ENCODE measurements around the gene USP10.

The USP10 gene

DNA sequence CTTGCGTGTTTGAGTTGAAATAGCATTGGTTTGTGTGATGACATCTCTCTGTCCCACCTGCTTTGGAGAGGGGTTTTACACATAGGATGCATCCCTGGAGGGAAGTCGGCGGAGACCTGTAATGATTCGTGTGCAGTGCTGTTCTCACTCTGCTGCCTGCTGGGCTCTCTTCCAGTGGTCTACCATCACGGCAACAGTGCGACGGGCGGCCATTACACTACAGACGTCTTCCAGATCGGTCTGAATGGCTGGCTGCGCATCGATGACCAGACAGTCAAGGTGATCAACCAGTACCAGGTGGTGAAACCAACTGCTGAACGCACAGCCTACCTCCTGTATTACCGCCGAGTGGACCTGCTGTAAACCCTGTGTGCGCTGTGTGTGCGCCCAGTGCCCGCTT is 78.9 kb downstream of the USP10 start:
- no peak for DNase-seq

DNA sequence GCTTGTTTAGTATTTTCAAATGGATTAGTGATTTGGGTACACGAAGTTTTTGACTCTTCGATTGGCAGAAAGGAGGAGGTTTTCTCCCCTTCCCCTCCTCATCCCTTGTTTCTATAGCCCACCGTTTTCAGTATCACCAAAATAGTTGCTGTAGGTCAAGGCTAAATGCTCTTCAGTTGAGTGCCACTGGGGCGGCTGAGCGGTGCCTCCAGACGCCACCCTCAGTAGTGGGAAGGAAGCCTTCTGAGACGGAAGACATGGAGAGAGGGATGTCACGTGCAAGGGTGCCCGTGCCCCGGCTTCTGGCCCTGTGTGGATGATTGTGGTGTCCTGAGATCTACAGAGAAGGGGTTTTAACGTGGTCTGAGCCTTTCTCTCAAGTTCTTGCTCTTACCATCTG is 80.3 kb downstream of the USP10 start:
- DNase-seq, result no peak

DNA sequence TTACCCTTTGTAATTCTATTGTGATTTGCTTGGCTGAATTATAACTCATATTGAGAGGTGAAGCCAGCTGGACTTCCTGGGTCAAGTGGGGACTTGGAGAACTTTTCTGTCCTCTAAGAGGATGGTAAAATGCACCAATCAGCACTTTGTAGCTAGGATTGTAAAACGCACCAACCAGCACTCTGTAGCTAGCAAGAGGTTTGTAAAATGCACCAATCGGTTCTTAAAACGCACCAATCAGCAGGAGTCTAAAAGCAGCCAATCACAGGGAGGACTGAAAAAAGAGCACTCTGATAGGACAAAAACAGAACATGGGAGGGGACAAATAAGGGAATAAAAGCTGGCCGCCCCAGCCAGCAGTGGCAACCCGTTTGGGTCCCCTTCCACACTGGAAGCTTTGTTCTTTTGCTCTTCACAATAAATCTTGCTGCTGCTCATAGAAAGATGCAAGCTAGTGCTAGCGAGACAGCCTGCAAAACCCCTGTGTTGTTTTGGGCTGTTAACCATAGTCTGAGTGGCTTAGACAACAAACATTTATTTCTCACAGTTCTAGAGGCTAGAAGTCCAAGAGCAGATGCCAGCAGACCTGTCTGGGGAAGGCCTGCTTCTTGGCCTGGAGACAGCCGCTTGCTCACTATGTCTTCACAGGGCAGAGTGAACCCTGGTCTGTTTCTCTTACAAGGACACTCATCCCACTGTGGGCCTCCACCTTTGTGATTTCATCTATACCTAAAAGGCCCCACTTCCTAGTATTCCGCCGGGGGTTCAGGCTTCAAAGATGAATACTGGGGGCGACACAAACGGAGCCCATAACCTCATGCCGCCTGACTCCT is 81.0 kb downstream of the USP10 start:
- no peak for DNase-seq

DNA sequence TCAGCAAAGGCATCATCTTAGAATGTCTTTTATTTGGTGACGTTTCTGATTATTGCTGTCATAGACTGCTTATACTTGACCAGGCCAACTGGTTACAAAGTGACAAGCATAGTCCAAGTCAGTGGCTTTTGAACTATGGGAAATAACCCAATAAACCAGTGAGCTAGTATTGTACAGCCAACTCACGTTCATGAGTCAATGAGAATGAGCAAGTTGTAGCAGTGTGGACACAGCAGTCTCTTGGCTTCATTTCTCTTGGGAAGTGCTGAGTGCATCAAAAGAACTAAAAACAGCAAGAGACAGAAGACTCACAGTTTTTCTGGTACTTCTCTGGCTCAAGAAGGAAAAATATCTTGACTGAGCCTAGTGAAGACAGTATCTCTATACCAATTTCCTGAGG is 83.0 kb downstream of the USP10 start:
- no peak for DNase-seq

DNA sequence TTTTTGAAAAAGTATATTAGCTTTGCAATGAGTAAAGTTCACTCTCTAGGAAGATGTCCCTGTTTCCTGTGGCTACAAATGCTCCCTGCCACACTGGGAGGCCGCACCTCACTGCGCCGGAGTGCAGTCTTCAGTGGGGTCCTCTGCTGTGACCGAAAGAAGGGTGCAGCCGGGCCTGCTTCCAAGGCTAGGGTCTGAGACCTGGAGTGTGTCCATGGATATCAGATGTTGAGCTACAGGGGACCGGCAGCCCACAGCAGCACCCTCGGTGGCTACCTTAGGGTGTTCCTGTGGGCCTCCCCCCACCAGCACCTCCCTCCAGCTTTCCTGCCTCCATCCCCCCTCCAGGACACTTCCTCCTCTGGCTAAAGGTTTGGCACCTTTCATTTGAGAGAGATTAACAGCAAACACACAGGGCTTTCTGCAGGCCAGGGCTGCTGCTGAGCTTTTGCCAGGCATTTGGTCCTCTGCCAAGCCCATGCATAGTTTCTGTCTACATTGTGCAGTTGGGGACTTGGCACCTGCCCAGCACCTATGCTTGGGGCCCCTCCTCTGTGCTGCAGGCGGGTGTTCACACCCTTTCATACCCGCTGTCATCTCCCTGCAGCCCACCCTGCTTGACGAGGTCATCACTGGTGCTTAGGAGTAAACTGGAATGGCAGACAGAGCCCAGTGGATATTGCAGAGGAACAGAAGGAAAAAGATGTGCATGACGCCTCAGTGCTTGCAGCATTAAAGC is 86.2 kb downstream of the USP10 start:
- DNase-seq, result peak; percentile 19

DNA sequence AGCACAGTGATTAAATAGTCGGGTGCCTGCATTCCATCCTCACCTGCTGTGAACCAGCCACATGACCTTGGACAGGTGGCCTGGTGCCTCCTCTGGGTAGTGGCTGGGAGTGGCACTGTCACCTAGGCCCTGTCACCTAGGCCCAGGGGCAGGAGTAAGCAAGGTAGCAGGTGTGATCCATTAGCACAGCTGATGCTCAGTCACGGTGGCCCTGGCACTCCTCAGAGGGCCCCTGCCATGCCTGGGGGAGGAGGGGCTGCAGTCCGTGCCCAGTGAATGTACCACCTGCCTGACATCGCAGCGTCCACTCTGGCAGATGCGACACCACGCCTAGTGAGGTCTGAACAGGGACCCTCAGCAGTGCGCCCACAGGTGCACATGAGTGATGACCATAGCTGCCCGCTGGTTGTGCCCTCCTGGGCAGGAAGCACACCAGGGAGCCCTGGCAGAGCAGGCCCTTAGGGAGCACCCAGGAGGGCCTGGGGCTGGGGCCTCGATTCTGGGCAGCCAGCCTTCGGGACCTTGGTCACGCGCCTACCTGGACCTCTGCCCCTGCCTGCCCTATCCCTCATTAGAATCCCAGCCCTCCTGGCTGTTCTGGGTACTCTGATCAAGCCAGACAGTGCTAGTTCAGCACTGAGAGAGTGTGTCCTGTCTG is 86.9 kb downstream of the USP10 start:
- DNase-seq, result no peak

DNA sequence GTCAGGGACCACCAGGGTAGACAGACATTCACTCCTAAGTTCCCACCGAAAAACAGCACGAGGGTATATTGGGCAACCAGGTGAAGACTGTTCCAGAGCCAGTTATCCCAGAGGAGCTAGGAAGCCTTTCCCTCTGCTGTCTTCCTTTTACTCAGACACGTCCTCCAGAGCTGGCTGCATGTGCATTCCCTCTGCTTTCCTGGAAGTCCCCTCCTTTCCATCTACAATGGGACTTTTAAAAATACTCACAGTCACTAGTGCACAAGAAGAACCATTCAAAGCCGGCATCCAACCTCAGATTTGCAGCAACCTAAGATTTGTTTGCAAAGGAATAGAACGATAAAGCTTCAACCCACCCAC is 87.4 kb downstream of the USP10 start:
- no peak for DNase-seq

DNA sequence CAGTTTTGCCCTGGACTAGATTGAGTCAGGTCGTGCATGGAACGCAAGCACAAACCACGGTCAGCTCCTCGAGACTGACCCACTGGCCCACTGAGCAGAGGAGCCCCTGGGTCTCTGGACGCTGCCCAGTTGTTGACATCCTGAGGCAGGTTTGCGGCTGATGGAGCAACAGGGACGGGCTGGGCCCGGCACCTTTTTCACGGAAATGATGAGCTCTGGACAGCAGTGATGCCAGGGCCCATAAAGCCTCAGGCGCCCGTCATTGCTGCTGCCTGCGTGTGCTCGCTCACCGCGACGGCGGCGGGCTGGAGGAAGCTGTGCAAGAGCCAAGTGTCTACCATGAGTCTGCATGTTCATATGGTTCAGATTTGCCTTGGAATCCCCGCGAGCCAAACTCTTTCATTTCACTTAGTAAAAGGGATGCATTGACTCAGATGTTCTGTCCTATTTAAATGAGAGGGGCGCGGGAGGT is 89.2 kb downstream of the USP10 start:
- no peak for DNase-seq

DNA sequence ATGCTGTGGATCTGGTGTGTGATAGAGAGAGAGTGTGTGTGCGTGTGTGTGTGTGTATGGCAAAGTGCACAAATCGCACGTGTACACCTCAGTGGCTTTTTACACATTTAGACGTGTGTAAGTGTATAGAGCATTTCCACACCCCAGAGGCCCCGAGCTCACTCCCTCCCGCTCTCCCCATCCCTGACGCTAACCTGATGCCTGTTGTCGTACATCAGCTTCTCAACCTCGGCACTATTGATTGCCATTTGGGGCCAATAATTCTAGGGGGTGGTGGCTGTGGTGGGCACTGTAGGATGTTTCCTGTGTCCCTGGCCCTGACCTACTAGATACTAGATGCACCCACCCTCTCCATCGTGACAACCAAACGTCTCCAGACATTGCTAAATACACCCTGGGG is 89.6 kb downstream of the USP10 start:
- DNase-seq, result no peak

DNA sequence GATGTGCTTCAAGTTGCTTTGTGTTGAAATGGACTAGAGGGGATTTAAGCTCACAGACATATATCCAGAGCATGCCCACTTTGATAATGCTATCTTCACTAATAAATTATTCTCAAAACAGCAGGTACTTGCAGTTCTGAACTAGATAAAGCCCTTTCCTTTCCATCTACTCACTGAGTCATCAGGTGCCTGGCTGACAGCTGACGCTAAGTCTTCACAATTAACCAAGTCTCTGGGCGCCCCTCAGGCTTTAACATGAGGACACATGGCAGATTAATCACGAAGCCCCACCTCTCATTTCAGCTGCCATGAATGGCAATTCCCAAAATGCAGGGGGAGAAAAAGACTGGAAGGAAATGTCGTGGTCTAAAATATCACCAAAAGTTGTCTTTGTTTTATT is 90.5 kb downstream of the USP10 start:
- no peak for DNase-seq

DNA sequence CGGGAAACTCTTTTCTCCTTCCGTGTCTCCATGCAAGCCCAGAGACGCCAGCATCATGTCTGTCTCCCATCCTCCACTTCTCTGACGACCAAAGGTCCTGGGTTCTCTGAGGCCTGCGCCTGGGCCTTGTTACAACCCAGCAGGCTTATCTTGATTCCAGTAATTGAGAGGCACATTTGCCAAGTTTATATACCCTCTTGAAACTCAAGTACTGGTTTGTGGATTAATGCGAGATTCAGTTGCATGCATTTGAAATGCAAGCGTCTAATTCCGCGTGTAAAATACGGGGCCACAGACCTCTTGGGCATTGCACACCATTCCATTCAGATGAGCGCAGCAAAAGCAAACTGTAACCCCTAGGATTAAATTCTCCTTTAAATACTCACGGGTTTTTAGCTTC is 91.3 kb downstream of the USP10 start:
- DNase-seq, result no peak

DNA sequence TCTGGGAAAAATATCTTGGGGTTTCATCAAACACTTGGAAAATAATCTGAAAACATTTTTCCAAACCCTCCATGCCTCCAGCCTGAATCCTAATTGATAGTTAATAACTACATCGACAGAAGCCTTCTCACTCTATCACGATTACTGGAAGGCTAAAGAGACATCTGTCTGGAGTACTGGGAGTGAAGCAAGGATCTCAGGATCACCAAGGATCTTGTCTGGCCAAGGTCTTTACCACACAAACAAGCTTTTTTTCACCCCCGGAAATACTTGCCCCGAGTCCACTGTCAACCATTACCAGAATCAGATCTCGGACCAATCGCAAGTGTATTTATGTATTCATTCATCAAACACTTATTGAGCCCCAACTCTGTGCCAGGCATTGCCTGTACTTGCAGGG is 91.7 kb downstream of the USP10 start:
- no peak for DNase-seq

DNA sequence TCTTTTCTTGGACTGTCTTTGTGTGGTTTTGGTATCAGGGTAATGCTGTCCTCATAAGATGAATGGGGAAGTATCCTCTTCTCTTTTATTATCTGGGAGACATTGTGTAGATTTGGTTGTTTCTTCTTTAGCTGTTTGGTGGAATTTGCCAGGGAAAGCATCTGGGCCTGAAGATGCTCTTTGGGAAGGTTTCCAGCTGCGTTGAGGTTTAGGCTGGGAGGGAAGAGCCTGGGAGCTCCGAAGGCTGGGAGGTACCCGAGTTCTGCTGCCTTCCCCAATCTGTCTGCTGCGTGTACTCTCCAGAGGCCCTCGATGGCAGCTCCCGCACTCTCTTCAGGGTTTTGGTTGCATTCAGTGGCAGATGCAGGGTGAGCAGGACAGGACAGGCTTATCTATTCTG is 94.4 kb downstream of the USP10 start:
- DNase-seq, result no peak

DNA sequence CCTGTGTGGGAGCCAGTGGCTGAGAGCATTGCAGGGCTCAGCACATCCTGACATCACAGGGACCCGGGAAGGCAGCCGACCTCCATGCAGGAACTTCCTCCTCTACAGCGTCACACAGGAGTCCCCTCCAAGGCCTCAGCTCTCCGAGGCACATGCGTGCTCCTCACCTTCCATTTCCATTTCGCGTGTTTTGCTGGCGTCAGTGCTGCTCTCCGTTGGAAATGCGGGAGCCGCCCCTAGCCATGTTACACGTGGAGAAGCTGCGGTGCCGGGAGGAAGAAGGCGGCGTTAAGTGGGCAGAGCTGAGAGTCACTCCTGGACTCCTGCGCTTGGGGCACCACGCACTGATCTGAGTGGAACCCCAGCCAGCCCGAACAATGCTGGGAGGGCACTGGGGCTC is 94.8 kb downstream of the USP10 start:
- no peak for DNase-seq

DNA sequence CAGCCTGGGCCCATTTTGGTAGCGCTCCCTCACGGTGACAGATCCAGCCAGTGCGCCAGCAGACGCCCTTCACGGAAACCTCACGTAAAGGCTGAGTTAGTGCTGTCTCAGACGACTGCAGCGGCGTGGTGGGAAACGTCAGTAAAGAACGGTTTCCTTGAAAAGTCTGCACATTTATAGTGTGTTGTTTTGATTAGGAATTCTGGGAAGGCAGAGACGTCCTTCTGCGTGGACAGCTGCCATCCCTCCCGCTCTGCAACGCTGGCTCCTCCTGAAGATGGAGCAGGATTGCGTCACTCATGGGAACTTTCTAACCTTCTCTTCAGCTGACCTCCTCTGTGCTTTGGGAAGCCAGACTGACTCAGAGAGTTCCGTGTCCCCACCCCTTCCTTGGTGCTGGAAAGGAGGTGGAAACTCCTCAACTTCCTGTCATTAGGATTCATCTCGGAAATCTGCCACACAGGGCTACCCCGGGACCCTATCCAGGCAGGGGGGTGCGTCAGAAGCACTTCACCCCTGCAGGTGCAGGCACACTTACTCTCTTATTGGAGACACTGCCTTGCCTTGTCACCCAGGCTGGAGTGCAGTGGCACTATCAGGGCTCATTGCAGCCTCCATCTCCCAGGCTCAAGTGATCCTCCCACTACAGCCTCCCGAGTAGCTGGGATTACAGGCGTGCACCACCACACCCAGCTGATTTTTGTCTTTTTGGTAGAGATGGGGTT is 95.7 kb downstream of the USP10 start:
- DNase-seq, result no peak

DNA sequence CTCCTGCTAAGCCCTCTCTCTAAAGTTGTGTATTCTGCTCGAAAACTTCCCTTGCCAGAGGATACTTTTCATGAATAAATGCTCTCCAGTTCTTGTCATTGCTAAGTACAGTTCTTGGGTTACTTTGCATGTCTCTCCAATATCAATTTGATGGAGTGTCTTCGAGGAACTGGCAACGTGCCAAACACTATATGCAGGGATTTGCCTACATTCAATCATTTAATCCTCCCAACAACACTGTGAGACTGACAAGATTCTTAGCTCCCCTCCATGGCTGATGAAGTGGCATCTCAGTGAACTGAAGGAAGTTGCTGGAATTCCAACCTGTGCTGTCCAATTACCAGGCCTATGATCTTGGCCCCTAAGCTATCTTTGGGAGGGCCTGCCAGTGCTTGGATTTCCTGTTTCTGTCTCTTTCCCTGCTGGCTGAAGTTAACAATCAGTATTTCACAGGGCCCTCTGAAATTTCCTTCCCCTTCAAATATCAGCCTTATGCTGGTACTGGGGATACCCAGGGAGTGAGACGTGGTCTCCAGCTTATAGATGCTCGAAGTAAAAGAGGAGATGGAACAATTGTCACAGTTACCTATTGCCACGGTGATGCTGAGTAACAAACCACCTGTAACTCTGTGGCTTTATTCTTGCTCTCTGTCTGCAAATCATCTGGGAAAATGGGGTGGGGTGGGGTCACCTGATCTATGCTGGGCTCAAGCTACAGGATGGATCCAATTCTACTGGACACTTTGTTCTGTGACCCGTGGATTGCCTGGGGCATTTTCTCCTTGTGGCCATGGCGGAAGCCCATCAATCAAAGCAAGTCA is 100.6 kb downstream of the USP10 start:
- DNase-seq, result no peak

DNA sequence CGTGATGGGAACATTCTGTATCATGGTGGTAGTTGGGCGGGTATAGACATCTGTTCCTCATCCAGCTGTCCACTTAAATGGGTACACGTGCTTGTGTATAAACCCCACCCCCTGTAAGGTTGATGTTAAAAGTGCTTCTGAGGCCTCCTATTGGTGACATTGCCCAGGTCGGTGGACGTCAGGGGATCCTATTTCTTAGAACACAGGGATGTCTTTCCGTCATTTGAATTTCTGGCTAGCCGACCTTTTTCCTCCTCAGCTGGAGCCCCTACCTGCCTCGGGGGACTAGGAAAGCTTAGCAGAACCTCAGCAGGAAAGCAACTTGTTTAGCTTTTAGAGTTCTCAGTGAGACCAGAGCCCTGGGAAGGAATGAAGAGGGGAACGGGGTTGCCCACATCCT is 103.3 kb downstream of the USP10 start:
- no peak for DNase-seq

DNA sequence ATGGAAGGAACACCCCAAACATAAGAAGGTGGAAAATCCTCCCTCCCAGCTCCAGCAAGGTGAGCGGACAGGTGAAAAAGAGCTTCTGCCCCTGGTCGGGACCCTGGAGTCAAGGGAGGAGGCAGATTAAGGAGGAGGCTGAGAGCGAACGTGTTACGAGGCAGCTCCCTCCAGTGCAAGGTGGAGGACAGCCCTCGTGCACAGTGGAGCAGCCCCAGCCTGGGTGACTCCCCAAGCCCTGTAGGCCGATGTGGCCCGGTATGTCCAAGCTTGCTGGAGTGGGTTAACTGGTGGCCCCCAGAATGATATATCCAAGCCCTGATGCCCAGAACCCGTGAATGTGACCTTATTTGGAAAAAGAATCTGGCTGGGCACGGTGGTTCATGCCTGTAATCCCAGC is 104.5 kb downstream of the USP10 start:
- DNase-seq, result no peak

DNA sequence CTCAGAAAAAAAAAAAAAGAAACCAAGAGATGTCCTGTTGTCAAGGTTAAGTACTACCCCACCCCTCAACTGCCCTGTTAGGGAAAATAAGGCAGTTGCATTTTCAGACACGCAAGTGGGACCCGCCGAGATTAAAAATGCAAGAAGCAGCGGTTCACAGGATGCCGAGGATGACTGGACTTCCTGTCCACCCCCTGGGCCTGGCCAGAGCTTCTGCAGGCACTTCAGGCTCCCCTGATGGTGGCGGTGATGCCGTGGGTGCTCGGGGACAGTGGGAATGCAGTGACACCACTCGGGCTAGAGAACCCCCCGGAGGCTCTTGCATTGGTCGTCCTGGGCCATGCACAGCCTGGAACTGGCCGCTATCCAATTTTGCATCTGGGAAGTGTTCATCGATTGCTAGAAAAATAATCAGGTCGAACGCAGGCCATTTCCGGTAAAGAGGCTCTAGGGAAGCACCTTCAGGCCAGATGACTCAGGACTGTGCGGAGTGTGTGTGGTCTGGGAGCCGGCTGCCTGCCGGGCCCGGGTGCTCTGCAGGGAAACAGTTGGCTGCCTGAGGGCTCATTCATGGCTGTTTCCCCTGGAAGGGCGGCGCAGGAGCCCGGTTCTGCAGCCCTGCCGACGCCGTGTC is 106.6 kb downstream of the USP10 start:
- DNase-seq, result no peak

DNA sequence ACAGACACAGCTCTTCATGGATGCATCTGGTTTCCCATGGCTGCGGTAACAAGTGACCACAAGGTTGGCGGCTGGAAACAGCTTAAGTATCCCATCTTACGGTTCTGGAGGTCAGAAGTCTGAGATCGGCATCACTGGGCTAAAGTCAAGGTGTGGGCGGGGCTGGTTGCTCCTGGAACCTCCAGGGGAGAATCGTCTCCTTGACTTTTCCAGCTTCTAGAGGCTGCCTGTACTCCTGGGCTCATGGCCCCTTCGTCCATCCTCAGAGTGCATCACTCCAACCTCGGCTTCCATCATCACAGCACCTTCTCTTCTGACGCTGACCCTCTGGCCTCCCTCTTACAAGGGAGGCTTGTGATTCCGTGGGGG is 107.1 kb downstream of the USP10 start:
- no peak for DNase-seq

DNA sequence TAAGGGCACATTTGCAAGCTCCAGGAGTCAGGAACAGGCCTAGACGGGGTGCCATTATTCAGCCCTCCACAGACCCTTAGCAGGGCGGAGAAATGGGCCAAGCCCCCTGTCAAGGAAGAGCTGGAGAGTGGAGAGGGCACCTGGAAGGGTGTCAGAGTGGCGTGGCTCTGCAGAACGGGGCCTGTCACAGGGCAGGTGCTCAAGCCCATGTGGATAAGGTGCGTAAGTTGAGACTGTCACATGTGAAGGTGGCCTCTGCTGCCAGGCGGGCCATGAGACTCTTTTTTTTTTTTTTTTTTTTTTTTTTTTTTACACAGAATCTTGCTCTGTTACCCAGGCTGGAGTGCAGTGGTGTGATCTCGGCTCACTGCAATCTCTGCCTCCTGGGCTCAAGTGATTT is 108.0 kb downstream of the USP10 start:
- no peak for DNase-seq

DNA sequence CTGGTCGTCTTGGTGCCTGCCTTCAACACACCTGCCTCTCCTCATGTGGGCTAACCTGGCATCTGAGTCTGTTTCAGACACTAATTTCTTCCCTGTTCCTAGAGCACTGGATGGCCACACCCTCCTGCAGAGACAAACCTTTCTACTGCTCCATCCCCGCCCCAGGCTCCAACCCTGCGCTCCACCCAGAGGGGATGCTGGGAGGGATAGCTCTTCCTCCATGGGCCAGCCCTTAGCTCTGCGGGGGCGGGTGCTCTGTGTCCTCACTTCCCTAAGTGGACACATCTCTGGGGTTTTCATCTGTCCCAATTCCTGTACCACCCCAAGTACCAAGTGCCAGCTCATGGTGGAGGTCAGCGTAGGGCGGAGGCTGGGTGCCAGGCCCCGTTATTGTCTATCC is 109.0 kb downstream of the USP10 start:
- DNase-seq, result no peak

Data from NCI-H1048 (cell line).